Immature natural killer cell (primary cell): Measurements from ENCODE around the gene ENKUR. TPM values are rescaled to one million over a fixed set of nuclear protein-coding genes. Genes with fewer than 3 reads are reported as not detected.
A peak's percentile ranks its signal among the peaks of the same experiment; 100 is the strongest.
"Not testable (repeated sequence)": the region's sequence is repeated elsewhere in the genome, so short reads cannot be mapped to it uniquely, and the experiment has no call there.

Source experiments
- DNase-seq, 3 donors: peaks; one replicate each; pipeline ENCODE4 v3.0.0; 2022; ENCODE audit warnings: mixed read lengths in 1 of 3
- H3K27ac Mint-ChIP-seq, 6 donors: one replicate each; pipeline ENCODE4 v1.8.0; 2020; ENCODE audit warnings: mixed read lengths in 6 of 6, mild to moderate bottlenecking in 5 of 6, inconsistent platforms in 4 of 6, moderate library complexity in 3 of 6
- H3K27me3 Mint-ChIP-seq, 3 donors: one replicate each; pipeline ENCODE4 v1.8.0; 2020 to 2021; ENCODE audit warnings: low read depth in 3 of 3, mild to moderate bottlenecking in 3 of 3, mixed read lengths in 3 of 3, moderate library complexity in 3 of 3, inconsistent platforms in 1 of 3
- H3K36me3 Mint-ChIP-seq, 3 donors: one replicate each; pipeline ENCODE4 v1.8.0; 2020; ENCODE audit warnings: mixed read lengths in 3 of 3, inconsistent platforms in 2 of 3, mild to moderate bottlenecking in 2 of 3
- H3K4me1 Mint-ChIP-seq, 2 donors: one replicate each; pipeline ENCODE4 v1.8.0; 2020; ENCODE audit warnings: inconsistent platforms in 2 of 2, mild to moderate bottlenecking in 2 of 2, mixed read lengths in 2 of 2, moderate library complexity in 1 of 2
- H3K4me3 Mint-ChIP-seq, 5 donors: one replicate each; pipeline ENCODE4 v1.8.0; 2020; ENCODE audit warnings: mild to moderate bottlenecking in 5 of 5, mixed read lengths in 5 of 5, inconsistent platforms in 3 of 5, moderate library complexity in 3 of 5
- H3K9me3 Mint-ChIP-seq, 6 donors: one replicate each; pipeline ENCODE4 v1.8.0; 2020; ENCODE audit warnings: mild to moderate bottlenecking in 6 of 6, mixed read lengths in 6 of 6, inconsistent platforms in 4 of 6, moderate library complexity in 3 of 6
- polyA plus RNA-seq, 3 donors: library from polyadenylated mRNA; unstranded; fragments of 300-500 nt; fragmentation: Illumina TruSeq; gene quantifications; one replicate each; pipeline ENCODE4 v1.2.3, GENCODE V29; 2021

ENKUR gene
- polyA plus RNA-seq, 3 donors from 2014 or later: 0.12 to 1.4 TPM; not detected in 1

DNA sequence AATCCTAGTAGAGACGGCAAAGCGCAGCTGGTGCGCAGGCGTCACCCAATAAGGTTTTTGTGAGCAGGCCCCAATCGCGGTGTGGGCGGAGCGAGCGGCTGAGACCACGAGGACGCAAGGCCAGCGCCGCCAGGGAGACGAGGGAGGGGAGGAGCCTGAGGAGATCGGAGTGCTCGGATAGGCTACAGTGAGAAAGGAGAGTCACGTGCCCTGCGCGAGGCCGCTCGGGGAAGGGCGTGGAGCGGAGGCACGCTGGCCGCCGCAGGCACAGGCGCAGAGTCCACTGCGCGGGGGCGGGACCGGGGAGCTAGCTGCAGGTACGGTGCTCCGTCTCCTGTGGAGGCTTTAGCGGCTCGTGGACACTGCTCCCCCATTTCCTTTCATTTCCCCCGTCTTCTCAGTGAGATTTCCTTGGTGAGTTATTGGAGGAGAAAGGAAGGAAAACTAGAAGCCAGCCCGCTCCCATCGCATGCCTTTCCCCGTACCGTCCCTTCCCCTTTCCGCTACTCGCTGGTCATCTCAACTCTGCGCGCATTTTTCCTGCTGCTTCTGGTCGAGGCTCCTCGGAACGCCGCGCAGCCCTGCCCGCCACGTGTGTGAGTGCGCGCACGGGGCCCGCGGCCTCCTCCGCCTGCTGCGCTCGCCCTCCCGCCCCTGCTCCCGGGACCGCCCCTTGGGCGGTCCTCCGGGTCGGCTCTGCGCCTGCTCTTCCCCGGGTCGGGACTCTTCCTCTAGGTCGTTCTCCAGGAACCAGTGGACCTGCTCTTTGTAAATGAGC lies 607 bp upstream of the ENKUR start, which contains the start of gene THNSL1:
Gene THNSL1 (plus strand): TSS at position 237 of the 778 bp plus-strand sequence. CDS start 6,612 bp downstream, outside the sequence.
- peaks cover 18 to 20% of the 10 kb centered on the region in 2 donors for H3K4me1 Mint-ChIP-seq
- peaks cover 12 to 18% (median 13%) of the 10 kb centered on the region in 3 donors for H3K27me3 Mint-ChIP-seq
- DNase-seq: peak; percentile 96 to 97 (median 96)
- H3K4me3 Mint-ChIP-seq: peak within 1 kb of the TSS; percentile 87 to 97 (median 91)
- H3K27ac Mint-ChIP-seq: peak within 1 kb of the TSS; percentile 95 to 100 (median 99)
- peaks cover 0 to 3% (median 0%) of the 10 kb centered on the region in 3 donors for H3K36me3 Mint-ChIP-seq
- peaks cover 0 to 4% (median 0%) of the 10 kb centered on the region in 6 donors for H3K9me3 Mint-ChIP-seq

DNA sequence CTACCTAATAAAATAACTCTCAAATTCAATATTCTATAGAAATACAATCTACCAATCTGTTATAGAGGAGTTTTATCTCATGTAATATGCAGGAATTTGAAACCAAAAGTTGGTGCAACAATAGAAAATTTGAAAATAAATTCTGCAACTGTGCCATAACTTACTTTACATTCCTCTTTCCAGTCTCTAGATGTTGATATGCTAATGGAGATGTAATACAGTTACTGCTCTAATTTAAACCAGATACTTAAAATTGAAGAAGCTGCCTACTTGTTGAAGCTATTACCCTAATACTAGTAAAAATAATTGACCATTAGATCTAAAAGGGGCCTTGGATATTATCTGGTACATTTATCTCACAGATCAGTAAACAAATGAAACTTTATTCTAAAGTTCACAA lies 1.4 kb downstream of the ENKUR start:
- H3K27me3 Mint-ChIP-seq: peaks cover 12 to 18% (median 13%) of the 10 kb centered on the region in 3 donors
- peaks cover 0 to 4% (median 0%) of the 10 kb centered on the region in 6 donors for H3K9me3 Mint-ChIP-seq
- peak overlapping the region in 3 of 6 donors; percentile 54 to 77 (median 71) for H3K27ac Mint-ChIP-seq
- no peak for DNase-seq
- no peaks in the 10 kb centered on the region for H3K36me3 Mint-ChIP-seq
- peaks cover 18 to 20% of the 10 kb centered on the region in 2 donors for H3K4me1 Mint-ChIP-seq
- no peak overlapping the region for H3K4me3 Mint-ChIP-seq

DNA sequence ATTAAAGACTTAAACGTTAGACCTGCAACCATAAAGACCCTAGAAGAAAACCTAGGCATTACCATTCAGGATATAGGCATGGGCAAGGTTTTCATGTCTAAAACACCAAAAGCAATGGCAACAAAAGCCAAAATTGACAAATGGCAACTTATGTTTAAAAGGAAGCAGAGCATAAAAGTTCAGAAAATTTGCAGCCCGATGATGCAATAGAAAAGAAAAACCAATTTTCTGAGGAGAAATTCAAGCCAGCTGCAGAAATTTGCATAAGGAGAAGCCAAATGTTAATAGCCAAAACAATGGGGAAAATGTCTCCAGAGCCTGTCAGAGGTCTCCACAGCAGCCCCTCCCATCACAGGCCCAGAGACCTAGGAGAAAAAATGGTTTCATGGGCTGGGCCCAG lies 4.4 kb downstream of the ENKUR start:
- H3K4me1 Mint-ChIP-seq, DNase-seq, H3K4me3 Mint-ChIP-seq, H3K36me3 Mint-ChIP-seq, H3K9me3 Mint-ChIP-seq, H3K27ac Mint-ChIP-seq: not testable (repeated sequence)
- H3K27me3 Mint-ChIP-seq: peaks cover 8 to 10% (median 9%) of the 10 kb centered on the region in 3 donors

DNA sequence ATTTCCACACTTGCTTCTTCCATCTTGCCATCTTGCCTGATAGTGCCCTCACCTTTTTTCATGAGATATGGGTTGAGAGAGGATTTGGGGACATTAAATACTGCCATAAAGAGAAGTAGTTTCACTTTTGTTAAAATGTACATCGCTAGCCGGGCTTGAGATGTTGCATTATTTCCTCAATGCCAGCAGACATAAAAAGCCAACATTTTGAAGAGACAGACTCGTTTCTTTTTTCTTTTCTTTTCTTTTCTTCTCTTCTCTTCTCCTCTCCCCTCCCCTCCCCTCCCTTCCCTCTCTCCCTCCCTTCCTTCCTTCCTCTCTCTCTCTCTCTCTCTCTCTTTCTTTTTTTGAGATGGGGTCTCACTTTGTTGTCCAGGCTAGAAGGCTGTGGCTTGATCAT lies 17.9 kb downstream of the ENKUR start:
- Mint-ChIP-seq H3K36me3 (no peaks in the 10 kb centered on the region), H3K27me3 (peaks cover 0 to 10% (median 4%) of the 10 kb centered on the region in 3 donors), H3K4me1 (no peaks in the 10 kb centered on the region), H3K4me3 (no peak overlapping the region), H3K9me3 (peaks cover 0 to 4% (median 0%) of the 10 kb centered on the region in 6 donors), H3K27ac (no peak overlapping the region)
- no peak for DNase-seq

DNA sequence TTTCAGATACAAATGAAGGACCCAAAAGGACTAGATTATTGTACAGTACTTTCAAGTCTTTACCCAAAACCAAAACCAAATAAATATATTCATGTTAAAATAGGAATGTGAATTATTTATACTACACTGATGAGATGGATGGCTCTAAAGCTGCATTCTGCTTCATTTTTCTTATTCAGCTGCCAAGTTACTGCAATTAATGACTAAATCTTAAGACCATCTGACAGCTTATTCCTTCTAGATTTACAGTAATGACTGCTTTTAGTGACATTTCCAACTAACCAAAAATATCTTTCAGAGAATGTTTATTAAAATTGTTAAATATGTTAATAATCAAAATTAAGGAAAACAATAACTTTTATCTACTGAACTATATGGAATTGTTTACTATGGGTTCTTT lies 20.9 kb downstream of the ENKUR start:
- Mint-ChIP-seq H3K9me3 (no peaks in the 10 kb centered on the region), H3K27me3 (peaks cover 0 to 7% (median 5%) of the 10 kb centered on the region in 3 donors), H3K27ac (no peak overlapping the region), H3K4me3 (no peak overlapping the region), H3K4me1 (no peaks in the 10 kb centered on the region), H3K36me3 (no peaks in the 10 kb centered on the region)
- no peak for DNase-seq

DNA sequence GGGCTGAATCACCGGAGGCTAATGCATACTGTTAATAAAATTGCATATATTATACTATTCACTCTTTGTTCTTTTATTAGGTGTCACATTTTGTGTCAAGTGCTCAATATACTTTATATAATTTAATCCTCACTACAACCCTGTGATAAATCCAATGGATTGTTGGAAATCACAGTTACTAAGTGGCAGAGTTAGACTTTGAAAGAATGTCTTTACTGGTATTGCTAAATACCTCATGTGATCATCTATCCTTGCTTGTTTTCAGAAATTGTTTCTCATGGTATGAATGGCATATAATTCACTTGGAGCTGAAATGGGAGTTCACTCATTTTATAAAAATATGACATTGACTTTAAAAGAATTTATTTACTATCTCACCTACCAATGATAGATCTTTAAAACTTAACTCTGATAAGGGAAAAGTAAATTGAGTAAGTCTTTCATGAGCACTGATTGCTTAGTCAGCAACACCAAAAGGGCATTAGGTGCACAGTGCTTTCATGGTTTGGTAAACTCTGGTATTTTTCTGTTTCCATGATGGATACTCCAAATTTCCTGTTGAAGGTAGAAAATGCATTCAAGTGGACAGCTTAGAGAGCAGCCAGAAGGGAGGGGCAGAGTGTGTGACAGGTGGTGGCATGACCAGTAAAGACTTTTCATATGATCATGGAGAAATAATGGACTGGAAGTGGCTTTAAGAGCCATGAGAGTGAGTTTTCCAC lies 22.6 kb downstream of the ENKUR start:
- no peaks in the 10 kb centered on the region for H3K9me3 Mint-ChIP-seq
- no peak overlapping the region for H3K4me3 Mint-ChIP-seq
- H3K4me1 Mint-ChIP-seq: no peaks in the 10 kb centered on the region
- no peak for DNase-seq
- H3K27me3 Mint-ChIP-seq: peaks cover 0 to 9% (median 0%) of the 10 kb centered on the region in 3 donors
- H3K36me3 Mint-ChIP-seq: no peaks in the 10 kb centered on the region
- H3K27ac Mint-ChIP-seq: no peak overlapping the region

DNA sequence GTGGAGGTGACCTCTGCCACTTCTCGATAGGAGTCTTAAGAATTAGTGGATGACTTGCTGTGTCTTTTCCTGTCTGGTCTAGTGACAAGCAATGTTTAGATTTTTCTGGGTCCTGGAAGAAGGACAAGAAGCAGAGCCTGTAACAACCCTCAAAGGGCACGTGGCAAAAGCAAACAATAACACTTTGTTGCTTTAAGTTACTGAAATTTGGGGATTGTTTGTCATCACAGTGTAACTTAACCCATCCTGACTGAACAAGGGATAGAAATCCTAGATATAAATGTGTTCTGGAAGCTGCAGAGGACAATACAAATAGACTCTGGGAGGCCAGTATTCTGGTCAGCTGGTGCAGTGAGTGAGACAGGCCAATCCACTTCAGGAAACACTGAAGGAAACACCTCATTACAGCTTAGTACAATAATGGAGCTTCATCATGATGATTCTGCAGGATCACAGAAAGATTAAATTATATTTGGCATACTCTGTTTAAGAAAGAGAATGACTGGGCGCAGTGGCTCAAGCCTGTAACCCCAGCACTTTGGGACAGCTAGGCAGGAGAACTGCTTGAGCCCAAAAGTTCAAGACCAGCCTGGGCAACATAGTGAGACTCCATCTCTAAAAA lies 23.3 kb downstream of the ENKUR start:
- Mint-ChIP-seq H3K36me3 (no peaks in the 10 kb centered on the region), H3K4me1 (no peaks in the 10 kb centered on the region), H3K27me3 (peaks cover 0 to 9% (median 0%) of the 10 kb centered on the region in 3 donors), H3K4me3 (no peak overlapping the region), H3K27ac (no peak overlapping the region), H3K9me3 (no peaks in the 10 kb centered on the region)
- no peak for DNase-seq

DNA sequence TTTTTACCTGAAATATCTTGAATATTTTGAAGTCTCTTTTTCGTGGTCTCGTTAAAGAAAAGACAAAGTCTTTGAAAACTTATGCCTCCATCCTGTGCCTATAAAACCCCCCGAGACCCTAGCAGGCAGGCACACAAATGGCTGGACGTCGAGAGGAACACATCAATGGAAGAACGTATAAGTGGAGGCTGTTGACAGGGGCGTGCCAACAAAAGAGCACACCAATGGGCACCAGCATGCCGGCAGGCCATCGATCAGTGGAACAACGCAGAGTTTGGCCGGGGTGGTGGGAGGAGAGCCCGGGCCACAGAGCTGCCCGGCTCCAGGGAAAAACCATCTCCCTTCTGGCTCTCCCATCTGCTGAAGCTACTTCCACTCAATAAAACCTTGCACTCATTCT lies 24.7 kb downstream of the ENKUR start:
- Mint-ChIP-seq H3K9me3 (no peaks in the 10 kb centered on the region), H3K27ac (no peak overlapping the region), H3K36me3 (no peaks in the 10 kb centered on the region), H3K4me1 (no peaks in the 10 kb centered on the region), H3K27me3 (peaks cover 0 to 7% (median 0%) of the 10 kb centered on the region in 3 donors), H3K4me3 (no peak overlapping the region)
- no peak for DNase-seq

DNA sequence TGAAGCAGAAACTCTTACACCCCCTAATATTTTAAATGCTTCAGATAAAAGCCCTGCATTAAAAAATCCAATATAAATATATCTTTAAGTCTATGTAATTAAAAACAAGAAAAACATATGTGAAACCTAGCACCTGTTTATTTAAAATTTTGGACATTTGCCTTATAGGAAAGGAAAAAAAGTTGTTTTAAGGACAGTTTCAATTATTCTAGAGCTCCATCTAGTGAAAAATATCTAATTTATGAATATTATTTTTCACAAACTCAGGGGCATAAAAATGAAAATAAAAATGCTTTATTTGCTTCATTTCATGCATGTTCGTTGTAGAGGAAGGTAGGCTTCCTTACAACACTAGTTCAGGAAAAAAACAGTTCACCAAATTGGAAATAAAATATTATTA lies 26.1 kb downstream of the ENKUR start:
- DNase-seq: no peak
- H3K4me3 Mint-ChIP-seq: no peak overlapping the region
- H3K9me3 Mint-ChIP-seq: no peaks in the 10 kb centered on the region
- H3K36me3 Mint-ChIP-seq: no peaks in the 10 kb centered on the region
- peaks cover 0 to 7% (median 0%) of the 10 kb centered on the region in 3 donors for H3K27me3 Mint-ChIP-seq
- no peaks in the 10 kb centered on the region for H3K4me1 Mint-ChIP-seq
- no peak overlapping the region for H3K27ac Mint-ChIP-seq

DNA sequence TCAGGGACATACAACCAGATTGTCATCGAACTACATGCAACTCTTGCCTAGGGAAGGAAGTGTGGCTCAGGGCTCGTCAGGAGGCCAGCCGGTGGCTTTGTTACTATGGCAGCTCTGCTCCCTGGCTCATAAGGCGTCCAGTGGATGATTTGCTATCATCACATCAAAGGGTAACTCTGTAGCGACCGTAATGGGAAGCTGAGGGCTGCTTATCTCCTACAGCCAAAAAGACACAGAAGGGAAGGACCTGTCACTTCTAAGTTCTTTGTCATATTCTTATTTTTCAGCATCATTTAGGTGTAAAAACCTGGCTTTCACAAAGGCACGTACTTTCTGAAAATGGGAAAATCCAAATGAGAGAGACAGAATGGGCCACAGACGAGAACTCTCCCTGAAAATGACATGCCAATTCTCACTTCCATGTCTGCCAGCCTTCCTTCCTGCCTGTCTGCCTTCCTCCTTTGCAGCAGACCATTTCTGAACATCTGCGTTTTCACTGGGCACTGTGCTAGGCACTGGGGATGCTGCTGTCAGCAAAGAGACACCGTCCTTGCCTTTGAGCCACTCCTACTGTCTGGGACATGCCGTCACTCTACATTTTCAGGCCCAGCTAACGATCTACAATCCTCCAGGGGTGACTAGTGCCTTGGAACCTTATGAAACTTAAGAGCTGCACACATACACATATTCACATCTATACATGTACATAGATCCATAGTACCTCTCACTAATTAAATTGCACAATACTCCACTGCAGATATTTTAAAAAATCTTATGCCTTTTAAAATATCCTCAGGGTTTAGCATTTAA lies 26.9 kb downstream of the ENKUR start:
- no peaks in the 10 kb centered on the region for H3K36me3 Mint-ChIP-seq
- DNase-seq: no peak
- H3K27me3 Mint-ChIP-seq: peaks cover 0 to 6% (median 0%) of the 10 kb centered on the region in 3 donors
- no peaks in the 10 kb centered on the region for H3K4me1 Mint-ChIP-seq
- H3K4me3 Mint-ChIP-seq: no peak overlapping the region
- peak overlapping the region in 1 of 6 donors; percentile 62 for H3K27ac Mint-ChIP-seq
- no peaks in the 10 kb centered on the region for H3K9me3 Mint-ChIP-seq

DNA sequence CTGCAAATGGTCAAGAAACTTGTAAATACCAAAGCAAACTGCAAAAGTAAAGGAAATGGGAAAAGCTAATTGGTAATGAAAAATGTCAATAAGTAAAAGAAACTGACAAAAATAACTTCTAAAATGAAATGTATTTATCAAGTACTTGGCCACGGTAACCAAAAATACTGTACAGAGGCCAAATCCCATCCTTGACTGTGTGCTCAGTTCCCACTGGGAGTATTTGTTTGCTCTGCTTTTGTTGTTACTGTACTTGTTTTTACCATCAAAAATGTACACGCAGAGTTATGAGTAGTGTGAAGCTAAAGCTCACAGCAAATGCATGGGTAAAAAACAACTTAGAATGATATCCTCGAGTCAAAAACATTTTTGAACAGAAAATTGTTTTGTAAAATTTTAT lies 31.1 kb downstream of the ENKUR start:
- Mint-ChIP-seq H3K27ac (no peak overlapping the region), H3K4me1 (no peaks in the 10 kb centered on the region), H3K27me3 (peaks cover 0 to 4% (median 3%) of the 10 kb centered on the region in 3 donors), H3K4me3 (no peak overlapping the region), H3K9me3 (no peaks in the 10 kb centered on the region), H3K36me3 (peaks cover 0 to 6% (median 4%) of the 10 kb centered on the region in 3 donors)
- DNase-seq: no peak

DNA sequence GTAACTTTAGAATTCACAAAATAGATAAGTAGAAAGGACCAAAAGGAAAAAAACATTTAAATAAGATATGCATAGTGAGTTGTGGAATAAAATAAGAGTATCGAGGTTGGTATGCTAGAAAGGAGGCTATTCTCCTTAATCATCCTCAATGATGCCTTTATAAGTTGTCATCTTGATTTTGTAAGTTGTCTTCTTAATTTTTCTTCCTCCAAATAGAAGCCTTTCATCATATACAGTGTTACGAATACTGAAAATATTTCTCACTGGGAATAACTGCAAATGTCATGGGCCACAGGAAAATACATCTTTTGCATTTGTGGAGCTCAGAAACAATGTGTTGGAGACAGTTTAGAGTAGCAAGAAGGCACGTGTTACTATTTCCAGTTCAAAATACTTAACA lies 32.0 kb downstream of the ENKUR start:
- Mint-ChIP-seq H3K27me3 (peaks cover 0 to 3% (median 2%) of the 10 kb centered on the region in 3 donors), H3K36me3 (peaks cover 0 to 6% (median 5%) of the 10 kb centered on the region in 3 donors), H3K9me3 (no peaks in the 10 kb centered on the region), H3K4me3 (no peak overlapping the region), H3K4me1 (no peaks in the 10 kb centered on the region), H3K27ac (no peak overlapping the region)
- DNase-seq: no peak

DNA sequence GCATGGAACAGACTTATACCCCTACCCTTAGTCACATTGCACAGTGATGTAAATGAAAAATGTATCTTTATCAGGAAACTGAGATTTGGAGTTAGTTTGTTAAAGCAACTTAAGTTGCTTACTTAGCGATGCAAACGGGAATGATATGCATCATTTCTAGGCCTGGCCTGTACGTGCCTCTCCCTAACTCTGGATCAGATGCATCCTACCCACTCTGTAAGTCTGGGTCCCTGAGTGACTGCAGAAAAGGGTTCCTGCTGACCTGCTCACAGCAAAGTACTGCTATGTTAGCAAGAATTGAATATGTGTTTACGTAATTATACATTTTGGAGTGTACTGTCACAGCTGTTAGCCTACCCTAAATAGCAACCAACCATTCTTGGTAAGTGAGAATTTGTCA lies 32.8 kb downstream of the ENKUR start:
- Mint-ChIP-seq H3K27me3 (peaks cover 0 to 5% (median 2%) of the 10 kb centered on the region in 3 donors), H3K4me3 (no peak overlapping the region), H3K36me3 (peaks cover 0 to 6% (median 5%) of the 10 kb centered on the region in 3 donors), H3K27ac (no peak overlapping the region), H3K4me1 (no peaks in the 10 kb centered on the region), H3K9me3 (no peaks in the 10 kb centered on the region)
- no peak for DNase-seq
